Measurements from ENCODE around the gene KLK1.
"Not testable (repeated sequence)": the region's sequence is repeated elsewhere in the genome, so short reads cannot be mapped to it uniquely, and the experiment has no call there.

Gene KLK1

GRCh38 chr19:50817941-50818858 is 5.4 kb downstream of the KLK1 start:
- Histone ChIP-seq H3K4me1 (ENCODE audit: control insufficient read depth, insufficient read depth, low read length, poor library complexity, severe bottlenecking) (peaks cover 9% of the 10 kb centered on the region), H3K9me3 (ENCODE audit: control insufficient read depth, low read length) (no peaks in the 10 kb centered on the region), H3K27ac (ENCODE audit: insufficient read depth, low read length, poor library complexity, severe bottlenecking) (no peak overlapping the region), H3K36me3 (ENCODE audit: control insufficient read depth, insufficient read depth, low read length) (no peaks in the 10 kb centered on the region), H3K4me3 (ENCODE audit: insufficient read depth, low read depth, low read length, poor library complexity, severe bottlenecking) (peak overlapping the region; percentile 41), H3K27me3 (replicated peaks; ENCODE audit: control insufficient read depth, insufficient read depth, low read length, poor library complexity, severe bottlenecking) (peaks cover 21% of the 10 kb centered on the region)
- peak in 1 of 3 donors; percentile 26 for DNase-seq

- H3K36me3 ChIP-seq (ENCODE audit: control insufficient read depth, insufficient read depth, low read length), result no peaks in the 10 kb centered on the region
- no peak overlapping the region for H3K4me3 ChIP-seq (ENCODE audit: insufficient read depth, low read depth, low read length, poor library complexity, severe bottlenecking)
- no peak for DNase-seq
- H3K9me3 ChIP-seq (ENCODE audit: control insufficient read depth, low read length), result no peaks in the 10 kb centered on the region
- H3K27ac ChIP-seq (ENCODE audit: insufficient read depth, low read length, poor library complexity, severe bottlenecking), result no peak overlapping the region
- H3K27me3 ChIP-seq (replicated peaks; ENCODE audit: control insufficient read depth, insufficient read depth, low read length, poor library complexity, severe bottlenecking), result peaks cover 21% of the 10 kb centered on the region
- H3K4me1 ChIP-seq (ENCODE audit: control insufficient read depth, insufficient read depth, low read length, poor library complexity, severe bottlenecking), result peaks cover 9% of the 10 kb centered on the region
Measured at GRCh38 chr19:50815439-50815838, 8.1 kb downstream of the KLK1 start.

- no peak overlapping the region for H3K4me3 ChIP-seq (ENCODE audit: insufficient read depth, low read depth, low read length, poor library complexity, severe bottlenecking)
- no peak for DNase-seq
- no peak overlapping the region for H3K27ac ChIP-seq (ENCODE audit: insufficient read depth, low read length, poor library complexity, severe bottlenecking)
- peaks cover 21% of the 10 kb centered on the region for H3K27me3 ChIP-seq (replicated peaks; ENCODE audit: control insufficient read depth, insufficient read depth, low read length, poor library complexity, severe bottlenecking)
- H3K36me3 ChIP-seq (ENCODE audit: control insufficient read depth, insufficient read depth, low read length), result no peaks in the 10 kb centered on the region
- H3K9me3 ChIP-seq (ENCODE audit: control insufficient read depth, low read length), result no peaks in the 10 kb centered on the region
- peaks cover 9% of the 10 kb centered on the region for H3K4me1 ChIP-seq (ENCODE audit: control insufficient read depth, insufficient read depth, low read length, poor library complexity, severe bottlenecking)
Measured at GRCh38 chr19:50814883-50815282, 8.7 kb downstream of the KLK1 start.

GRCh38 chr19:50812474-50812873 is 11.1 kb downstream of the KLK1 start:
- no peaks in the 10 kb centered on the region for H3K36me3 ChIP-seq (ENCODE audit: control insufficient read depth, insufficient read depth, low read length)
- H3K27me3 ChIP-seq (replicated peaks; ENCODE audit: control insufficient read depth, insufficient read depth, low read length, poor library complexity, severe bottlenecking), result peaks cover 3% of the 10 kb centered on the region
- no peak overlapping the region for H3K4me3 ChIP-seq (ENCODE audit: insufficient read depth, low read depth, low read length, poor library complexity, severe bottlenecking)
- no peak overlapping the region for H3K27ac ChIP-seq (ENCODE audit: insufficient read depth, low read length, poor library complexity, severe bottlenecking)
- H3K9me3 ChIP-seq (ENCODE audit: control insufficient read depth, low read length), result no peaks in the 10 kb centered on the region
- no peaks in the 10 kb centered on the region for H3K4me1 ChIP-seq (ENCODE audit: control insufficient read depth, insufficient read depth, low read length, poor library complexity, severe bottlenecking)
- DNase-seq, result no peak

GRCh38 chr19:50811622-50812238 is 11.9 kb downstream of the KLK1 start:
- H3K4me1 ChIP-seq (ENCODE audit: control insufficient read depth, insufficient read depth, low read length, poor library complexity, severe bottlenecking); H3K27ac ChIP-seq (ENCODE audit: insufficient read depth, low read length, poor library complexity, severe bottlenecking); H3K27me3 ChIP-seq (replicated peaks; ENCODE audit: control insufficient read depth, insufficient read depth, low read length, poor library complexity, severe bottlenecking); DNase-seq; H3K36me3 ChIP-seq (ENCODE audit: control insufficient read depth, insufficient read depth, low read length); H3K4me3 ChIP-seq (ENCODE audit: insufficient read depth, low read depth, low read length, poor library complexity, severe bottlenecking); H3K9me3 ChIP-seq (ENCODE audit: control insufficient read depth, low read length): not testable (repeated sequence)

- Histone ChIP-seq H3K9me3 (ENCODE audit: control insufficient read depth, low read length) (no peaks in the 10 kb centered on the region), H3K27me3 (replicated peaks; ENCODE audit: control insufficient read depth, insufficient read depth, low read length, poor library complexity, severe bottlenecking) (no peaks in the 10 kb centered on the region), H3K4me1 (ENCODE audit: control insufficient read depth, insufficient read depth, low read length, poor library complexity, severe bottlenecking) (peaks cover under 1% of the 10 kb centered on the region), H3K36me3 (ENCODE audit: control insufficient read depth, insufficient read depth, low read length) (no peaks in the 10 kb centered on the region), H3K4me3 (ENCODE audit: insufficient read depth, low read depth, low read length, poor library complexity, severe bottlenecking) (no peak overlapping the region), H3K27ac (ENCODE audit: insufficient read depth, low read length, poor library complexity, severe bottlenecking) (no peak overlapping the region)
- DNase-seq, result no peak
Measured at GRCh38 chr19:50808856-50809255, 14.7 kb downstream of the KLK1 start.

- Histone ChIP-seq H3K4me3 (ENCODE audit: insufficient read depth, low read depth, low read length, poor library complexity, severe bottlenecking) (peak overlapping the region; percentile 79), H3K27me3 (replicated peaks; ENCODE audit: control insufficient read depth, insufficient read depth, low read length, poor library complexity, severe bottlenecking) (no peaks in the 10 kb centered on the region), H3K36me3 (ENCODE audit: control insufficient read depth, insufficient read depth, low read length) (peaks cover 8% of the 10 kb centered on the region), H3K9me3 (ENCODE audit: control insufficient read depth, low read length) (no peaks in the 10 kb centered on the region), H3K27ac (ENCODE audit: insufficient read depth, low read length, poor library complexity, severe bottlenecking) (peak overlapping the region; percentile 95), H3K4me1 (ENCODE audit: control insufficient read depth, insufficient read depth, low read length, poor library complexity, severe bottlenecking) (peaks cover 9% of the 10 kb centered on the region)
- peak; percentile 92 to 95 (median 94) for DNase-seq
Measured at GRCh38 chr19:50804420-50805272, 18.9 kb downstream of the KLK1 start.

- peak overlapping the region; percentile 79 for H3K4me3 ChIP-seq (ENCODE audit: insufficient read depth, low read depth, low read length, poor library complexity, severe bottlenecking)
- H3K27ac ChIP-seq (ENCODE audit: insufficient read depth, low read length, poor library complexity, severe bottlenecking), result peak overlapping the region; percentile 95
- H3K36me3 ChIP-seq (ENCODE audit: control insufficient read depth, insufficient read depth, low read length), result peaks cover 10% of the 10 kb centered on the region
- H3K27me3 ChIP-seq (replicated peaks; ENCODE audit: control insufficient read depth, insufficient read depth, low read length, poor library complexity, severe bottlenecking), result no peaks in the 10 kb centered on the region
- DNase-seq, result peak in 1 of 3 donors; percentile 9
- no peaks in the 10 kb centered on the region for H3K9me3 ChIP-seq (ENCODE audit: control insufficient read depth, low read length)
- H3K4me1 ChIP-seq (ENCODE audit: control insufficient read depth, insufficient read depth, low read length, poor library complexity, severe bottlenecking), result peaks cover 9% of the 10 kb centered on the region
Measured at GRCh38 chr19:50803633-50804419, 19.8 kb downstream of the KLK1 start.

- no peak overlapping the region for H3K27ac ChIP-seq (ENCODE audit: insufficient read depth, low read length, poor library complexity, severe bottlenecking)
- peaks cover 25% of the 10 kb centered on the region for H3K36me3 ChIP-seq (ENCODE audit: control insufficient read depth, insufficient read depth, low read length)
- H3K4me3 ChIP-seq (ENCODE audit: insufficient read depth, low read depth, low read length, poor library complexity, severe bottlenecking), result no peak overlapping the region
- H3K27me3 ChIP-seq (replicated peaks; ENCODE audit: control insufficient read depth, insufficient read depth, low read length, poor library complexity, severe bottlenecking), result no peaks in the 10 kb centered on the region
- peaks cover 9% of the 10 kb centered on the region for H3K4me1 ChIP-seq (ENCODE audit: control insufficient read depth, insufficient read depth, low read length, poor library complexity, severe bottlenecking)
- H3K9me3 ChIP-seq (ENCODE audit: control insufficient read depth, low read length), result no peaks in the 10 kb centered on the region
- DNase-seq, result no peak
Measured at GRCh38 chr19:50801107-50801506, 22.5 kb downstream of the KLK1 start.

Measured in effector memory CD4-positive, alpha-beta T cell (primary cell).